ENCODE data around the gene CD86.

DNA sequence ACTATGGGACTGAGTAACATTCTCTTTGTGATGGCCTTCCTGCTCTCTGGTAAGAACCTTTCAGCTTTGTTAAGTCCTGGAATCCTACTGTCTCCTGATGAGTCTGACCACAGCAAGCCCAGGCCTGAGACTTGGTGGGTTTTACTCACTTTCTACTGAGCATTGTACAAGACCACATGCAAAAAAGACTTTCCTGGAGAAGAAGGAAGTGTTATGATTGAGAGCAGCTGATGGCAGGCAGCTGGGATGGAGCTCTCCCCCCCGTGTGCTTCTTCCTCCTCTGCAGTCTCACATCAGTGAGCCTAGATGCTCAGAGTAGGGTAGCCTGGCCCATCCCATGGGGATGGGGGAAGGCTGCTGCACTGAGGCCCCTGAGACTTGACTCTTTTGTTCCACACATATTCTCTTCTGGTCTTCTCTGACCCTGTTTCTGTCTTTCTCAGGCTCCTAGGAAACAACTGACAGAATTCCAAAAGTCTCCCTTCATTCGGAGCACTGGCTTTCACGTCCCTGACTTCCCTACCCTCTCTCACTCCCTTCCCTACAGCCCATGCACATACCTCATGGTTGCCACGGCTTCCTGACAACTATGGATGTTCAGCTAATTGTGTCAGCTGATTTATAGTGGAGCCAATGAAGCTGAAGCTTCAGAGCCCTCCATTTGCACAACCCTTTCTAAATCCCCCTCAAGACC is 36.6 kb downstream of the CD86 start:
- TF ChIP-seq, protein P1, sequence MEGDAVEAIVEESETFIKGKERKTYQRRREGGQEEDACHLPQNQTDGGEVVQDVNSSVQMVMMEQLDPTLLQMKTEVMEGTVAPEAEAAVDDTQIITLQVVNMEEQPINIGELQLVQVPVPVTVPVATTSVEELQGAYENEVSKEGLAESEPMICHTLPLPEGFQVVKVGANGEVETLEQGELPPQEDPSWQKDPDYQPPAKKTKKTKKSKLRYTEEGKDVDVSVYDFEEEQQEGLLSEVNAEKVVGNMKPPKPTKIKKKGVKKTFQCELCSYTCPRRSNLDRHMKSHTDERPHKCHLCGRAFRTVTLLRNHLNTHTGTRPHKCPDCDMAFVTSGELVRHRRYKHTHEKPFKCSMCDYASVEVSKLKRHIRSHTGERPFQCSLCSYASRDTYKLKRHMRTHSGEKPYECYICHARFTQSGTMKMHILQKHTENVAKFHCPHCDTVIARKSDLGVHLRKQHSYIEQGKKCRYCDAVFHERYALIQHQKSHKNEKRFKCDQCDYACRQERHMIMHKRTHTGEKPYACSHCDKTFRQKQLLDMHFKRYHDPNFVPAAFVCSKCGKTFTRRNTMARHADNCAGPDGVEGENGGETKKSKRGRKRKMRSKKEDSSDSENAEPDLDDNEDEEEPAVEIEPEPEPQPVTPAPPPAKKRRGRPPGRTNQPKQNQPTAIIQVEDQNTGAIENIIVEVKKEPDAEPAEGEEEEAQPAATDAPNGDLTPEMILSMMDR (IDR thresholded peaks at IDR 0.05; ENCODE audit: insufficient read depth, low read length), result no peak
- TF ChIP-seq GABPA (IDR thresholded peaks at IDR 0.05; ENCODE audit: low read depth), result no peak
- TF ChIP-seq, protein P2, sequence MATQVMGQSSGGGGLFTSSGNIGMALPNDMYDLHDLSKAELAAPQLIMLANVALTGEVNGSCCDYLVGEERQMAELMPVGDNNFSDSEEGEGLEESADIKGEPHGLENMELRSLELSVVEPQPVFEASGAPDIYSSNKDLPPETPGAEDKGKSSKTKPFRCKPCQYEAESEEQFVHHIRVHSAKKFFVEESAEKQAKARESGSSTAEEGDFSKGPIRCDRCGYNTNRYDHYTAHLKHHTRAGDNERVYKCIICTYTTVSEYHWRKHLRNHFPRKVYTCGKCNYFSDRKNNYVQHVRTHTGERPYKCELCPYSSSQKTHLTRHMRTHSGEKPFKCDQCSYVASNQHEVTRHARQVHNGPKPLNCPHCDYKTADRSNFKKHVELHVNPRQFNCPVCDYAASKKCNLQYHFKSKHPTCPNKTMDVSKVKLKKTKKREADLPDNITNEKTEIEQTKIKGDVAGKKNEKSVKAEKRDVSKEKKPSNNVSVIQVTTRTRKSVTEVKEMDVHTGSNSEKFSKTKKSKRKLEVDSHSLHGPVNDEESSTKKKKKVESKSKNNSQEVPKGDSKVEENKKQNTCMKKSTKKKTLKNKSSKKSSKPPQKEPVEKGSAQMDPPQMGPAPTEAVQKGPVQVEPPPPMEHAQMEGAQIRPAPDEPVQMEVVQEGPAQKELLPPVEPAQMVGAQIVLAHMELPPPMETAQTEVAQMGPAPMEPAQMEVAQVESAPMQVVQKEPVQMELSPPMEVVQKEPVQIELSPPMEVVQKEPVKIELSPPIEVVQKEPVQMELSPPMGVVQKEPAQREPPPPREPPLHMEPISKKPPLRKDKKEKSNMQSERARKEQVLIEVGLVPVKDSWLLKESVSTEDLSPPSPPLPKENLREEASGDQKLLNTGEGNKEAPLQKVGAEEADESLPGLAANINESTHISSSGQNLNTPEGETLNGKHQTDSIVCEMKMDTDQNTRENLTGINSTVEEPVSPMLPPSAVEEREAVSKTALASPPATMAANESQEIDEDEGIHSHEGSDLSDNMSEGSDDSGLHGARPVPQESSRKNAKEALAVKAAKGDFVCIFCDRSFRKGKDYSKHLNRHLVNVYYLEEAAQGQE (IDR thresholded peaks at IDR 0.05; ENCODE audit: insufficient replicate concordance, low read depth), result no peak
- no peak for TF ChIP-seq POLR2AphosphoS5 (IDR thresholded peaks at IDR 0.05; ENCODE audit: low read depth)
